Transverse colon (tissue), 4 donors: ENCODE results near the gene ZNF93. TPM values are rescaled to one million over a fixed set of nuclear protein-coding genes. Genes with fewer than 3 reads are reported as not detected.
"Not testable (repeated sequence)": the region's sequence is repeated elsewhere in the genome, so short reads cannot be mapped to it uniquely, and the experiment has no call there.

Source experiments
- DNase-seq: peaks from one replicate; pipeline ENCODE4 v3.0.0-alpha.2; 2019
- H3K27ac ChIP-seq, 4 donors: fragments of 200-600 bp; sonication (generic); 2 replicates each; pipeline ENCODE4 v1.5.1; 2016 to 2018; ENCODE audit warnings: inconsistent platforms in 4 of 4
- H3K27me3 ChIP-seq: fragments of 200-600 bp; sonication (generic); 2 replicates; pipeline ENCODE4 v1.5.1; 2017; ENCODE audit warnings: inconsistent platforms
- H3K36me3 ChIP-seq, 4 donors: fragments of 200-600 bp; sonication (generic); 2 replicates each; pipeline ENCODE4 v1.5.1; 2017 to 2019; ENCODE audit warnings: inconsistent platforms in 4 of 4
- H3K4me1 ChIP-seq, 4 donors: fragments of 200-600 bp; sonication (generic); 2 replicates each; pipeline ENCODE4 v1.5.1; 2017 to 2020; ENCODE audit warnings: inconsistent platforms in 4 of 4
- H3K4me3 ChIP-seq, 4 donors: fragments of 200-600 bp; sonication (generic); 1 replicate in 1 of 4; 2 replicates in 3 of 4; pipeline versions ENCODE4 v1.5.1 to v1.6.1; 2017 to 2019; ENCODE audit warnings: inconsistent platforms in 4 of 4
- H3K9me3 ChIP-seq, 2 donors: fragments of 200-600 bp; sonication (generic); 2 replicates each; pipeline ENCODE4 v1.5.1; 2017 to 2019; ENCODE audit warnings: inconsistent platforms in 2 of 2
- CTCF ChIP-seq, 5 experiments: fragments of 200-600 bp in 3 of 5; fragments of 450-650 bp in 2 of 5; sonication (generic) in 3 of 5; IDR thresholded peaks; 1 replicate in 2 of 5; 2 replicates in 3 of 5; pipeline ENCODE4 v1.5.1; 2016 to 2017; ENCODE audit warnings: antibody characterized with exemption in 5 of 5, inconsistent platforms in 3 of 5, mild to moderate bottlenecking in 2 of 5, moderate library complexity in 1 of 5
- EP300 ChIP-seq: sonication (generic); formaldehyde crosslinking; IDR thresholded peaks from one replicate; pipeline ENCODE4 v1.6.1; 2017; ENCODE audit warnings: antibody characterized with exemption, low read depth
- POLR2A ChIP-seq: fragments of 450-650 bp; IDR thresholded peaks from one replicate; pipeline ENCODE4 v1.6.1; 2016; ENCODE audit warnings: antibody characterized with exemption, mild to moderate bottlenecking, moderate library complexity
- POLR2AphosphoS5 ChIP-seq, 3 donors: sonication (generic); formaldehyde crosslinking; IDR thresholded peaks; one replicate each; pipeline ENCODE4 v1.6.1; 2016; ENCODE audit warnings: antibody characterized with exemption in 3 of 3
- WGBS, 2 donors: methylation state at CpG; one replicate each; pipeline ENCODE4 v1.1.5; 2018; ENCODE audit warnings: low coverage in 1 of 2; 5-methylcytosine and 5-hydroxymethylcytosine counted together
- in situ Hi-C, 4 donors: fragments of 200-750 bp; cut with MboI; loops; one replicate each; pipeline versions ENCODE4 v1.15.0 to v1.15.1; 2017; ENCODE audit warnings: low sequenced_read_pairs in 3 of 4, low pct_ligation_motif_present in 1 of 4, low pct_unique_long_range_greater_than_20kb in 1 of 4
- intact Hi-C: fragments of 100-400 bp; cut with DNase I; formaldehyde crosslinking; loops from one replicate; pipeline ENCODE4 v1.15.1; 2023; ENCODE audit warnings: low total_unique reads
- total RNA-seq, 4 donors: library from RNA; depleted of rRNA; stranded (reverse); fragments of >200 nt; gene quantifications; one replicate each; pipeline ENCODE4 v1.1.0, GENCODE V29; 2016

ZNF93 gene
- total RNA-seq, 4 donors from 2014 or later = 0.40 to 5.4 (median 3.8) TPM; not detected in 1

DNA sequence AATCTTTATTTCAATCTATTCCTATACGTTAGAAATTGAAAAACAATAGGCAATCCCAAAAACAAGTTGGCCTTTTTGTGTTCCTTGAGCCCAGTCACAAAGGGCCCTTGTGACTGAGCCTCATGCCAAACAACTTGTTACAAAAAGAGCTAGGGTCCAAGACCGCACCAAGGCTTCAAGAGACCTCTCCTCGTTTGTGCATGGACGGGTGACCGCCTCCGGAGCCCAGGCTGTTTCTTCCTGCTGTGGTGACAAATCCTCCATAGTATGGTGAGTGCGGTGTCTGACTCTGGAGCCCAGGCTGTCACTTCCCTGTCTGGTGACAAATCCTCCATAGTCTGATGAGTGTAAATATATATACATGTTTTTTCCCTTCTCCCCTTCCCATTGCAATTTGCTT is 63.7 kb downstream of the ZNF93 start:
- no peak for DNase-seq
- H3K4me3 ChIP-seq = no peak overlapping the region
- 74 to 89% methylated on average over 7 of the region's 7 CpGs for WGBS, 2 donors
- H3K27me3 ChIP-seq = no peaks in the 10 kb centered on the region
- H3K4me1 ChIP-seq = no peaks in the 10 kb centered on the region
- intact Hi-C loops = no loop called here
- TF ChIP-seq POLR2AphosphoS5 (IDR thresholded peaks at IDR 0.05) (no peak), EP300 (no peak)
- in situ Hi-C loops = loop anchor here (10.0 to 25.0 kb wide), 2 partner anchors 427 to 440 kb away; partner anchors contain the start of genes YJEFN3 (in 4 of the 4) and CILP2 (in 3 of the 4)
- H3K27ac ChIP-seq = no peak overlapping the region
- H3K36me3 ChIP-seq = no peaks in the 10 kb centered on the region
- peaks cover 24 to 33% of the 10 kb centered on the region in 2 donors for H3K9me3 ChIP-seq

DNA sequence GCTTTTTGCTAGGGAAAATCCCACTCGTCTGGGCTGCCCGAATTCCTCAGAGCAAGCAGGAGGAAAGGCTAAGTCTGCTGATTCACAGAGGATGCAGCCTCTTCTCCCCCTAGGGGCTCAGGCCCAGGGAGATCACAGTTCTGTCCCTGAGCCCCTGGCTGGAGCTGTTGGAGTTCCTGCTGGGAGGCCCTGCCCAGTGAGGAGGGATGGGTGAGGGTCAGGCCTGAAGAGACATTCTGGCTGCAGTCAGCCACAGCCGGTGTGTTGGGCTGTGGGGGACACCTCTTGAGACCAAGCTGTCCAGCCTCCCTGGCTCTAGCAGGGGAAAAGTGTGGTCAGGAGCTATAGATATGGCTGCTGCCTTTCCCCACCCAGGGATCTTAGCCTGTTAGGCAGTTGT is 65.4 kb downstream of the ZNF93 start:
- DNase-seq, H3K4me3 ChIP-seq, H3K27me3 ChIP-seq, H3K4me1 ChIP-seq, H3K36me3 ChIP-seq, H3K27ac ChIP-seq: not testable (repeated sequence)
- in situ Hi-C loops (loop anchor here (10.0 to 25.0 kb wide), 2 partner anchors 429 to 441 kb away; partner anchors contain the start of genes YJEFN3 (in 4 of the 4) and CILP2 (in 3 of the 4)), intact Hi-C loops (loop anchor here (2.0 kb wide), 1 partner anchor 51 kb away; no protein-coding TSS in a partner anchor)
- H3K9me3 ChIP-seq = peaks cover 24 to 33% of the 10 kb centered on the region in 2 donors
- WGBS, 2 donors = 92% methylated on average over 3 of the region's 3 CpGs; no CpG with 5 or more reads in 1 of the 2 donors

GRCh38 chr19:19966862-19967261 is 66.1 kb downstream of the ZNF93 start:
- Histone ChIP-seq H3K36me3 (no peaks in the 10 kb centered on the region), H3K4me1 (no peaks in the 10 kb centered on the region), H3K9me3 (peaks cover 24 to 33% of the 10 kb centered on the region in 2 donors), H3K27me3 (no peaks in the 10 kb centered on the region), H3K4me3 (no peak overlapping the region), H3K27ac (no peak overlapping the region)
- in situ Hi-C loops (loop anchor here (10.0 to 25.0 kb wide), 2 partner anchors 430 to 442 kb away; partner anchors contain the start of genes YJEFN3 (in 4 of the 4) and CILP2 (in 3 of the 4)), intact Hi-C loops (loop anchor here (2.0 kb wide), 1 partner anchor 52 kb away; no protein-coding TSS in a partner anchor)
- no peak for DNase-seq
- 93 to 95% methylated on average over 4 of the region's 4 CpGs for WGBS, 2 donors
- TF ChIP-seq EP300 (no peak), POLR2AphosphoS5 (IDR thresholded peaks at IDR 0.05) (no peak), CTCF (IDR thresholded peaks at IDR 0.05) (no peak), POLR2A (no peak)

Other genes starting within 250 kb of the ZNF93 start
- gene ATP13A1, start 237.3 kb upstream of the ZNF93 start, total RNA-seq = 100 to 1,000 TPM; 112 to 929 (median 402) TPM
- gene ZNF101, start 232.1 kb upstream of the ZNF93 start, total RNA-seq = 10 to 100 TPM in 3 of 4 donors, 1 to 10 TPM in 1; 6.8 to 16.8 (median 11.1) TPM
- 10 to 100 TPM in 1 of 4 donors, 1 to 10 TPM in 2, under 1 TPM in 1; 0.37 to 10.0 (median 4.6) TPM for gene ZNF14, start 167.8 kb upstream of the ZNF93 start, total RNA-seq
- gene ZNF506, start 79.2 kb upstream of the ZNF93 start, total RNA-seq = 10 to 100 TPM; 11.6 to 43.2 (median 25.4) TPM
- gene ZNF253, start 35.1 kb upstream of the ZNF93 start, total RNA-seq = 10 to 100 TPM in 3 of 4 donors, 1 to 10 TPM in 1; 3.7 to 41.6 (median 12.6) TPM
- 1 to 10 TPM in 3 of 4 donors, not detected in 1; 4.8 to 6.0 (median 5.5) TPM for gene ZNF682, start 138.6 kb downstream of the ZNF93 start, total RNA-seq
- 10 to 100 TPM in 1 of 4 donors, 1 to 10 TPM in 3; 3.4 to 24.5 (median 7.0) TPM for gene ZNF90, start 177.1 kb downstream of the ZNF93 start, total RNA-seq